HepG2 (cell line): ENCODE results near the gene DAGLB.

Experiments used
- E2F5 ChIP-seq: sonication (generic); formaldehyde crosslinking; conservative IDR thresholded peaks from 2 replicates; pipeline ENCODE4 v1.4.0; 2020; ENCODE audit warnings: missing genetic modification reagents
- EZH2 ChIP-seq: conservative IDR thresholded peaks from 2 replicates; pipeline ENCODE4 v1.6.1; 2012; ENCODE audit warnings: mild to moderate bottlenecking, low read depth, low read length, moderate library complexity
- FOXA1 ChIP-seq, 2 experiments: fragments of 450-650 bp in 1 of 2; sonication (generic) in 1 of 2; formaldehyde crosslinking in 1 of 2; IDR thresholded peaks; 2 replicates each; pipeline versions ENCODE4 v1.4.0 to v1.6.1; 2016 to 2020; ENCODE audit warnings: missing genetic modification reagents in 1 of 2
- HDAC6 ChIP-seq: fragments of 200-600 bp; sonication (generic); IDR thresholded peaks from 2 replicates; pipeline ENCODE4 v1.7.0; 2017; ENCODE audit warnings: mild to moderate bottlenecking, antibody characterized with exemption, low read length, low read depth
- HNF4G ChIP-seq, 2 experiments: sonication (generic) in 1 of 2; formaldehyde crosslinking in 1 of 2; IDR thresholded peaks; 2 replicates each; pipeline versions ENCODE4 v1.4.0 to v1.6.1; 2011 to 2020; ENCODE audit warnings: borderline replicate concordance in 2 of 2, low read depth in 2 of 2, mild to moderate bottlenecking in 2 of 2, low read length in 1 of 2, missing genetic modification reagents in 1 of 2, moderate library complexity in 1 of 2
- MAF1 ChIP-seq: sonication (generic); formaldehyde crosslinking; IDR thresholded peaks from 2 replicates; pipeline ENCODE4 v1.5.0; 2020; ENCODE audit warnings: missing genetic modification reagents, borderline replicate concordance
- PHF20 ChIP-seq: sonication (generic); formaldehyde crosslinking; IDR thresholded peaks from 2 replicates; pipeline ENCODE4 v1.5.0; 2020; ENCODE audit warnings: mild to moderate bottlenecking, missing genetic modification reagents
- POLR2A ChIP-seq, 2 experiments: IDR thresholded peaks; 2 replicates each; pipeline ENCODE4 v1.6.1; 2011; ENCODE audit warnings: low read depth in 2 of 2, low read length in 2 of 2, mild to moderate bottlenecking in 1 of 2, moderate library complexity in 1 of 2; ENCODE audit not compliant: insufficient read depth in 1 of 2
- POLR2AphosphoS5 ChIP-seq: IDR thresholded peaks from 2 replicates; pipeline ENCODE4 v1.6.1; 2012; ENCODE audit warnings: low read depth, low read length
- SKI ChIP-seq: fragments of 450-650 bp; IDR thresholded peaks from one replicate; pipeline ENCODE4 v1.6.1; 2018; ENCODE audit warnings: mild to moderate bottlenecking; ENCODE audit not compliant: partially characterized antibody
- SP2 ChIP-seq: sonication (generic); formaldehyde crosslinking; IDR thresholded peaks from 2 replicates; pipeline ENCODE4 v1.5.1; 2020; ENCODE audit warnings: mild to moderate bottlenecking, missing genetic modification reagents
- ZBED4 ChIP-seq: sonication (generic); formaldehyde crosslinking; IDR thresholded peaks from 2 replicates; pipeline ENCODE4 v1.4.0; 2020; ENCODE audit warnings: missing genetic modification reagents, borderline replicate concordance
- ZNF274 ChIP-seq: sonication (generic); formaldehyde crosslinking; IDR thresholded peaks from 2 replicates; pipeline ENCODE4 v1.5.1; 2020; ENCODE audit warnings: mild to moderate bottlenecking, missing genetic modification reagents
- TF ChIP-seq, protein P1 (sequence below): sonication (generic); formaldehyde crosslinking; IDR thresholded peaks from 2 replicates; pipeline ENCODE4 v1.4.0; 2020; ENCODE audit warnings: low read depth, missing genetic modification reagents

DNA sequence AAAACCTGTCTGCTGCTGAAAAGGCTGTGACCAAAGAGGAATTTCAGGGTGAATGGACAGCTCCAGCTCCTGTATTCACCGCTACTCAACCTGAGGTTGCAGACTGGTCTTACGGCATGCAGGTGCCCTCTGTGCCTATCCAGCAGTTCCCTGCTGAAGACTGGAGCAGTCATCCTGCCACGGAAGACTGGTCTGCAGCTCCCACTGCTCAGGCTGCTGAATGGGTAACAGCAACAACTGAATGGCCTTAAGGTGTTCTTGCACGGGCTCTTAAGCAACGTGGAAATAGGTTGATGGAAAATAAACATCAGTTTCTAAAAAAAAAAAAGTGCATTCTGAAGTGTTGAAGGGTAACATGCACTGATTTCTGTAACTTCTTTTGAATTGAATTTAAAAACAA is 82.3 kb downstream of the DAGLB start:
- TF ChIP-seq HNF4G (IDR thresholded peaks at IDR 0.05; ENCODE audit: borderline replicate concordance, low read depth, low read length) (no peak), HNF4G (CRISPR knock-in tag; IDR thresholded peaks at IDR 0.05; ENCODE audit: borderline replicate concordance, low read depth) (no peak), HDAC6 (no peak), POLR2AphosphoS5 (no peak), PHF20 (CRISPR knock-in tag) (no peak), E2F5 (CRISPR knock-in tag) (no peak), EZH2 (no peak), POLR2A (IDR thresholded peaks at IDR 0.05; ENCODE audit: insufficient read depth in 1 of 2, low read depth in 2 of 2, low read length in 2 of 2) (no peak), MAF1 (CRISPR knock-in tag) (no peak), SKI (no peak), FOXA1 (IDR thresholded peaks at IDR 0.05) (no peak), FOXA1 (CRISPR knock-in tag; IDR thresholded peaks at IDR 0.05) (no peak), ZBED4 (CRISPR knock-in tag) (no peak), ZNF274 (CRISPR knock-in tag) (no peak), SP2 (no peak)
- TF ChIP-seq, protein P1, sequence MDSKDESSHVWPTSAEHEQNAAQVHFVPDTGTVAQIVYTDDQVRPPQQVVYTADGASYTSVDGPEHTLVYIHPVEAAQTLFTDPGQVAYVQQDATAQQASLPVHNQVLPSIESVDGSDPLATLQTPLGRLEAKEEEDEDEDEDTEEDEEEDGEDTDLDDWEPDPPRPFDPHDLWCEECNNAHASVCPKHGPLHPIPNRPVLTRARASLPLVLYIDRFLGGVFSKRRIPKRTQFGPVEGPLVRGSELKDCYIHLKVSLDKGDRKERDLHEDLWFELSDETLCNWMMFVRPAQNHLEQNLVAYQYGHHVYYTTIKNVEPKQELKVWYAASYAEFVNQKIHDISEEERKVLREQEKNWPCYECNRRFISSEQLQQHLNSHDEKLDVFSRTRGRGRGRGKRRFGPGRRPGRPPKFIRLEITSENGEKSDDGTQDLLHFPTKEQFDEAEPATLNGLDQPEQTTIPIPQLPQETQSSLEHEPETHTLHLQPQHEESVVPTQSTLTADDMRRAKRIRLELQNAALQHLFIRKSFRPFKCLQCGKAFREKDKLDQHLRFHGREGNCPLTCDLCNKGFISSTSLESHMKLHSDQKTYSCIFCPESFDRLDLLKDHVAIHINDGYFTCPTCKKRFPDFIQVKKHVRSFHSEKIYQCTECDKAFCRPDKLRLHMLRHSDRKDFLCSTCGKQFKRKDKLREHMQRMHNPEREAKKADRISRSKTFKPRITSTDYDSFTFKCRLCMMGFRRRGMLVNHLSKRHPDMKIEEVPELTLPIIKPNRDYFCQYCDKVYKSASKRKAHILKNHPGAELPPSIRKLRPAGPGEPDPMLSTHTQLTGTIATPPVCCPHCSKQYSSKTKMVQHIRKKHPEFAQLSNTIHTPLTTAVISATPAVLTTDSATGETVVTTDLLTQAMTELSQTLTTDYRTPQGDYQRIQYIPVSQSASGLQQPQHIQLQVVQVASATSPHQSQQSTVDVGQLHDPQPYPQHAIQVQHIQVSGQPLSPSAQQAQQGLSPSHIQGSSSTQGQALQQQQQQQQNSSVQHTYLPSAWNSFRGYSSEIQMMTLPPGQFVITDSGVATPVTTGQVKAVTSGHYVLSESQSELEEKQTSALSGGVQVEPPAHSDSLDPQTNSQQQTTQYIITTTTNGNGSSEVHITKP (CRISPR knock-in tag), result no peak
